ENCODE measurements around the gene IRF2.

Gene IRF2

DNA sequence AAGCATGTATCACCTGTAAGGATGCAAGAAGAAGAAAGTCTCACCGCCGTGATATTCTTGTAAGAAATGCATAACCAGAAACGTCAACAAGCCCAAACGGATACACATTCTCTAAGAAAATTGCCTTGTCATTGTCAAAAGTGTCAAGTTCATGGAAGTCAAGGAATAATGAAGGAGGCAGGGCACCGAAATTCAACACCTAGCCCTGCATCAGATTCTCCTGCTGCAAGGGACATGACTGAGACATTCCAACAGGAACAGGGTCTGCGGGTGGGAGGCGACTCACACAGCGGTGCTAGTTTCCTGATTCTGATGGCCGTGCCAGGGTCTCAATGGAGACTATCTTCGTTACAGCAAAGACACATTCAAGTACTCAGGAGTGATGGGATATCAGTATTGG lies 26.7 kb downstream of the IRF2 start:
- H3K27me3 ChIP-seq (ENCODE audit: insufficient read depth, low read length): no peaks in the 10 kb centered on the region
- no peaks in the 10 kb centered on the region for H3K36me3 ChIP-seq (ENCODE audit: insufficient read depth, low read depth, low read length)
- H3K9ac ChIP-seq (ENCODE audit: low read depth, low read length): no peak overlapping the region; the same call in 1 of the 2 replicates
- no peak overlapping the region for H3K27ac ChIP-seq (ENCODE audit: low read length)
- peaks cover 31% of the 10 kb centered on the region for H3K4me1 ChIP-seq (ENCODE audit: insufficient read depth, low read length)
- no peak overlapping the region for H3K4me3 ChIP-seq (ENCODE audit: low read length)
- no peaks in the 10 kb centered on the region for H3K9me3 ChIP-seq (ENCODE audit: insufficient read depth, low read depth, low read length)

DNA sequence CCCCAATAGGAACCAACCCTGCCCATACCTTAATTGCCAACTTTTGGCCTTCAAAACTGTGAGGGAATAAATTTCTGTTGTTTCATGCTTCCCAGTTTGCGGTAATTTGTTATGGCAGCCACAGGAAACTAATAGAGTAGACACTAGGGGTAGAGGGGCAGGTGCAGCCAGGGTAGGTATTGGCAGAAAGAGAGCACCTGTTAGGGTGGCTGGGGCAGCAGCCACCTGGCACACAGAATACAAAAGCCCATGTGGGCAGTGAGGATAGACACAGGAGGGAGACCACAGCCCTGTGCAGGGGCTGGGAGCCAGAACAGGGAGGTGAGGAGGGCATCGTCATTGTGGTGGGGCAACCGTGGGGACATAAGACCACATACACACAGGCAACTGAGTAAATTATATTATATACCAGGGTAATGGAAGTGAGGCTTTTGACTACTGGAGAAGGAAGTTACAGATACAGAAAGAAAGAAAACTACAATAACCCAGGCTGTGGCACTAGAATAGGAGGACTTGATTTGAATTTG lies 28.2 kb downstream of the IRF2 start:
- Histone ChIP-seq H3K36me3 (ENCODE audit: insufficient read depth, low read depth, low read length) (no peaks in the 10 kb centered on the region), H3K4me1 (ENCODE audit: insufficient read depth, low read length) (peaks cover 41% of the 10 kb centered on the region), H3K9ac (ENCODE audit: low read depth, low read length) (no peak overlapping the region), H3K4me3 (ENCODE audit: low read length) (no peak overlapping the region), H3K27me3 (ENCODE audit: insufficient read depth, low read length) (no peaks in the 10 kb centered on the region), H3K27ac (ENCODE audit: low read length) (no peak overlapping the region), H3K9me3 (ENCODE audit: insufficient read depth, low read depth, low read length) (no peaks in the 10 kb centered on the region)

DNA sequence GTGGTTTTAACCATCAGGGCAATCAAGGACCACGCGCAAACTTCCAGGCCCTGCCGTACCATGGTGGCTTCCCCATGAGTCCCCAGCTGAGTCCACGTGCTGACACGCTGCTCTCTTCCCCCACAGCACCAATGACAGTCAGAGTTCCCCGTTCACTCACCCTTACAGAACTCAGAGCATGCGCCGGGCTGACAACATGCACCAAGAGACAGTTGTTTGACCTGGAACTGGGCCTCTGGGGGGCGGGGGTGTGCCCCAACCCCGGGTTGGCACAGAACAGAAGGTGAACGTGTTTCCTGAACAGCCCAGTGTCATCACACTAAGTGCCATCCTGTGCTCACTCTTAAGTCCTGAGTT lies 29.4 kb downstream of the IRF2 start:
- no peak overlapping the region for H3K9ac ChIP-seq (ENCODE audit: low read depth, low read length)
- H3K27ac ChIP-seq (ENCODE audit: low read length): no peak overlapping the region
- H3K36me3 ChIP-seq (ENCODE audit: insufficient read depth, low read depth, low read length): no peaks in the 10 kb centered on the region
- H3K27me3 ChIP-seq (ENCODE audit: insufficient read depth, low read length): no peaks in the 10 kb centered on the region
- peaks cover 40% of the 10 kb centered on the region for H3K4me1 ChIP-seq (ENCODE audit: insufficient read depth, low read length)
- H3K4me3 ChIP-seq (ENCODE audit: low read length): no peak overlapping the region
- H3K9me3 ChIP-seq (ENCODE audit: insufficient read depth, low read depth, low read length): no peaks in the 10 kb centered on the region

DNA sequence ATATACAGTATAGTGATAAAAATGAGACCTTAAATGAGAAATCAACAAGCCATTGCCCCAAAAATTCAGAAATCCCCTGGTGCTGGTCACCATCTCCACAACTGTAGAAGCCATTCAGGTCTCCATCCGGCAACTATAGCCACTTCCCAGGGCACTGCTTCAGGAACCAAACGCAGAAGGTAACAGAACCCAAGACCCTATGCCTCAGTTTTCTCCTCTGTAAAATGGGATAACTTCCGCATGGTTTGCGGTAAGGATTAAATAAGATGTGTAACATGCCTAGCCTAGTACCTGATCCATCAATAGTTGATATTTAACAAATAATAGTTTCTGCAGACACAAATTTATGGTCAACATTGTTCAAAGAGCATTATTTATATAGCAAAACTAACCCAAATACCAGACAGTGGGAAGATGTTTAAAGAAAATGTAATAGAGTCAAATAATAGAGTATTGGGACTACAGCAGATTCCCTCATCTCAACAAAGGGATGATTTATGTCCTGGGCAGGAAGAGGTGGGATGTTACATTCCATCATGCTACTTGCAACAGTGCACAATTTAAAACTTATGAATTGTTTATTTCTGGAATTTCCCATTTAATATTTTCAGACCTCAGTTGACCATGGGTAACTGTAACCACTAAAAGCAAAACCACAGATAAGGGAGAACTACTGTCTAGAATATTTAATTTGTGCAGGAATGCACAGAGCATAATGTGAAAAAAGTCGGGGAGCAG lies 30.0 kb downstream of the IRF2 start:
- no peaks in the 10 kb centered on the region for H3K27me3 ChIP-seq (ENCODE audit: insufficient read depth, low read length)
- H3K9ac ChIP-seq (ENCODE audit: low read depth, low read length): no peak overlapping the region
- H3K27ac ChIP-seq (ENCODE audit: low read length): no peak overlapping the region
- no peaks in the 10 kb centered on the region for H3K36me3 ChIP-seq (ENCODE audit: insufficient read depth, low read depth, low read length)
- no peak overlapping the region for H3K4me3 ChIP-seq (ENCODE audit: low read length)
- no peaks in the 10 kb centered on the region for H3K9me3 ChIP-seq (ENCODE audit: insufficient read depth, low read depth, low read length)
- peaks cover 38% of the 10 kb centered on the region for H3K4me1 ChIP-seq (ENCODE audit: insufficient read depth, low read length)

DNA sequence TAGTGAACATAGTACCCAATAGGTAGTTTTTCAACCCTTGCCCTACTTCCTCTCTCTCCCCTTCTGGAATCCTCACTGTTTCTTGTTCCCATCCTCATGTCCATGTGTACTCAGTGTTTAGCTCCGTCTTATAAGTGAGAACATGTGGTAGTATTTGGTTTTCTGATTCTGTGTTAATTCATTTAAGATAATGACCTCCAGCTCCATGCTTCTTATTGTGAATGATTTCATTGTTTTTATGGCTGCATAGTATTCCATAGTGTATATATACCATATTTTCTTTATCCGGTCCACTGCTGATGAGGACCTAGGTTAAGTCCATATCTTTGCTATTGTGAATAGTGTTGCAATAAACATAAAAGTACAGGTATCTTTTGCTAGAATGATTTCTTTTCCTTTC lies 31.0 kb downstream of the IRF2 start:
- Histone ChIP-seq H3K4me1 (ENCODE audit: insufficient read depth, low read length) (peaks cover 28% of the 10 kb centered on the region), H3K36me3 (ENCODE audit: insufficient read depth, low read depth, low read length) (no peaks in the 10 kb centered on the region), H3K27me3 (ENCODE audit: insufficient read depth, low read length) (no peaks in the 10 kb centered on the region), H3K4me3 (ENCODE audit: low read length) (no peak overlapping the region), H3K27ac (ENCODE audit: low read length) (no peak overlapping the region), H3K9ac (ENCODE audit: low read depth, low read length) (no peak overlapping the region), H3K9me3 (ENCODE audit: insufficient read depth, low read depth, low read length) (no peaks in the 10 kb centered on the region)

- H3K9me3 ChIP-seq (ENCODE audit: insufficient read depth, low read depth, low read length): no peaks in the 10 kb centered on the region
- H3K4me1 ChIP-seq (ENCODE audit: insufficient read depth, low read length): peaks cover 23% of the 10 kb centered on the region
- peak overlapping the region; percentile 53; the same call in 1 of the 2 replicates for H3K9ac ChIP-seq (ENCODE audit: low read depth, low read length)
- no peaks in the 10 kb centered on the region for H3K36me3 ChIP-seq (ENCODE audit: insufficient read depth, low read depth, low read length)
- peak overlapping the region; percentile 27; the same call in 1 of the 2 replicates for H3K4me3 ChIP-seq (ENCODE audit: low read length)
- H3K27me3 ChIP-seq (ENCODE audit: insufficient read depth, low read length): no peaks in the 10 kb centered on the region
- peak overlapping the region; percentile 79 for H3K27ac ChIP-seq (ENCODE audit: low read length)
These were observed 32.1 kb downstream of the IRF2 start for GRCh38 chr4:184442314-184442635.

DNA sequence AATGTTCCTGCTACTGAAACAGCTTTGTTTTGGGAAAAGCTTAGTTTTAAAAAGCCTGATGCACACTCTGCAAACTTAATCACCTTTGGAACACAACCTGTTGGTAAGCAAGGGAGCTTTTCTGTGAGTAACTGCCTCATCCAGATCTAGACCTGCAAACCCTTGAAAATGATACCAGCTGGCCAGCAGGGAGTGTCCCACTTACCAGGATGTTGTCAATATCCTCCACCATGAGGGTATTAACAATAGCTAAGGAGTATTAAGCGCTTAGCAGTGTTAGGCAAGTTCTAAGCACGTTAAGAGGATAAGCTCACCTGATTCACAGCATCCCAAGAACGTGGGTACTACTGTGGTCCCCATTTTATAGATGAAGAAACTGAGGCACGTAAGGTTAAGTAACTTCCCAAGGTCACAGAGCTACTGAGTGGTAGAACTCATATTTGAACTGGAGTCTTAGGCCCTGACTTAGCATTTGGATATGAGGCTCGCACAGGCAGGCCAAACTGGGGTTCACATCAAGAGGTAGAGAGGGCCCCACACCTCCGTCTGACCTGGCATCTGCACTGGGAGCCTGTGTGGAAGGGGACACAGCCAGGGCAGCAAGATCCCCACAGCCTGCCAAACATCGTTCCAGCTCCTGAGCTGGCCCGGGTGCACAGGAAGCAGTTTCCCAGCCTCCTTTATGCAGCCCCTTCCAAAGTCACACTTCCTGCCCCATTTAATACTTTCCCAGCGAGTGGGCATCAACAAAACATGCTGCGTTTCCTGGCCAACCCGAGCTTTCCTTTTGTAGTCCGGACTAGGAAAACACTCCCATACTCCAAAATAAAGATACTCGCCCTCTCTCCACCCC lies 32.7 kb downstream of the IRF2 start:
- Histone ChIP-seq H3K27me3 (ENCODE audit: insufficient read depth, low read length) (no peaks in the 10 kb centered on the region), H3K27ac (ENCODE audit: low read length) (peak overlapping the region; percentile 79), H3K9me3 (ENCODE audit: insufficient read depth, low read depth, low read length) (no peaks in the 10 kb centered on the region), H3K4me1 (ENCODE audit: insufficient read depth, low read length) (peaks cover 21% of the 10 kb centered on the region), H3K4me3 (ENCODE audit: low read length) (peak overlapping the region; percentile 27; the same call in 1 of the 2 replicates), H3K9ac (ENCODE audit: low read depth, low read length) (peak overlapping the region; percentile 53; the same call in 1 of the 2 replicates), H3K36me3 (ENCODE audit: insufficient read depth, low read depth, low read length) (no peaks in the 10 kb centered on the region)

GRCh38 chr4:184440595-184441358 lies 33.6 kb downstream of the IRF2 start:
- Histone ChIP-seq H3K4me3 (ENCODE audit: low read length) (no peak overlapping the region), H3K36me3 (ENCODE audit: insufficient read depth, low read depth, low read length) (no peaks in the 10 kb centered on the region), H3K9me3 (ENCODE audit: insufficient read depth, low read depth, low read length) (no peaks in the 10 kb centered on the region), H3K9ac (ENCODE audit: low read depth, low read length) (no peak overlapping the region), H3K27me3 (ENCODE audit: insufficient read depth, low read length) (no peaks in the 10 kb centered on the region), H3K4me1 (ENCODE audit: insufficient read depth, low read length) (peaks cover 21% of the 10 kb centered on the region), H3K27ac (ENCODE audit: low read length) (peak overlapping the region; percentile 79)

DNA sequence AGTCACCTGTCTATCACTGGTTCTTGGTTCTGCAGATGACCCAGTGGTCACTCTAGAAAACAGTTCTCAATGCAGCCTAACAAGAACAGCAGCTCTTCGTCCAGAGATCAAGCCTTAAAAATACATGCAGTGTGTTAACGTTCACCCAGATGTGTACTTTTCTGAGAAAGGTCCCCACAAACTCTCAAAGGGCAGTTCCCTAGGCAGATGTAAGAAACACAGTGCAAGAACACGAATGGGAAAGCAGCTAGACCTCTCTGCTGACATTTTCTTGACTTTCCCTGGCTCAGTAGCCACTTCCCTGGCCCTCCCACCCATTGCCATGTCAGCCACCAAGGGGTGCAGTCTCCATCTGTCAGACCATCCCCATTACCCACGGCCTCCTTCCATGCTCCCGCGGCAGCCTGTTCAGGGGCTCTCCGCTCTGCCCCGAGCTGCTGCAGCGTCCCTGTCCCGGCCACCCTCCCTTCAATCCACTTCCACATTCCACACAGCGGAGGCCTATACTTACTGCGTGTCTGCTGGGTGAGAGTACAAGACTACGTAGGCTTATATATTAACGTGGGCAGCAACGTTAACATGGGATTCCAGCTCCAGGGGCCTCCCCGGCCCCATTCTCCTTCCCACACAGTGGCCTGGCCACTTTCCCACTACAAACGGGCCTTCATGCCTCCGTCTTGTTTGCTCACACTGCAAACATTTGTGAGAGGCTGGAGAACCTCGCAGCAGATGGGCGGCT lies 34.3 kb downstream of the IRF2 start:
- Histone ChIP-seq H3K36me3 (ENCODE audit: insufficient read depth, low read depth, low read length) (no peaks in the 10 kb centered on the region), H3K27ac (ENCODE audit: low read length) (no peak overlapping the region), H3K9ac (ENCODE audit: low read depth, low read length) (no peak overlapping the region), H3K4me1 (ENCODE audit: insufficient read depth, low read length) (peaks cover 25% of the 10 kb centered on the region), H3K27me3 (ENCODE audit: insufficient read depth, low read length) (no peaks in the 10 kb centered on the region), H3K9me3 (ENCODE audit: insufficient read depth, low read depth, low read length) (no peaks in the 10 kb centered on the region), H3K4me3 (ENCODE audit: low read length) (no peak overlapping the region)

DNA sequence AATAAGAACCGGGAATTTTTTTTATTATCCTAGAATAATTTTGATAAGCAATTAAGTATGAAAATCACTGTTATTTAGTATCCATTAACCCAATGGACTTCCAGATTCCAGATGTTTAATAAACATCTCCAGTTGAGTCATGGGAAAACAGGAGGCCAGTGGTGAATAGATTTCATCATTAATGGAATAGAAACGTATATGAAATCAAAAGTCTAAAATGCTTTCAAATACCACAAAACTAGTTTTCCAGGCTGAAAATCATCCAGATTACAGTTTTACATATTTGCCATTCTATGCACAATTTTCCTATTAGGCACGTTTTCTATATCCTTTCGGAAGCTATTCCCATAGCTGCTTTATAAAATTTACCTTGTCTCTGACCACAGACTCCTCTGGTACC lies 35.0 kb downstream of the IRF2 start:
- no peak overlapping the region for H3K27ac ChIP-seq (ENCODE audit: low read length)
- peaks cover 26% of the 10 kb centered on the region for H3K4me1 ChIP-seq (ENCODE audit: insufficient read depth, low read length)
- no peaks in the 10 kb centered on the region for H3K36me3 ChIP-seq (ENCODE audit: insufficient read depth, low read depth, low read length)
- H3K9ac ChIP-seq (ENCODE audit: low read depth, low read length): no peak overlapping the region
- no peaks in the 10 kb centered on the region for H3K9me3 ChIP-seq (ENCODE audit: insufficient read depth, low read depth, low read length)
- no peaks in the 10 kb centered on the region for H3K27me3 ChIP-seq (ENCODE audit: insufficient read depth, low read length)
- no peak overlapping the region for H3K4me3 ChIP-seq (ENCODE audit: low read length)

GRCh38 chr4:184438375-184438774 lies 36.0 kb downstream of the IRF2 start:
- Histone ChIP-seq H3K27ac (ENCODE audit: low read length) (no peak overlapping the region), H3K9ac (ENCODE audit: low read depth, low read length) (no peak overlapping the region), H3K4me3 (ENCODE audit: low read length) (no peak overlapping the region), H3K36me3 (ENCODE audit: insufficient read depth, low read depth, low read length) (no peaks in the 10 kb centered on the region), H3K4me1 (ENCODE audit: insufficient read depth, low read length) (peaks cover 26% of the 10 kb centered on the region), H3K9me3 (ENCODE audit: insufficient read depth, low read depth, low read length) (no peaks in the 10 kb centered on the region), H3K27me3 (ENCODE audit: insufficient read depth, low read length) (no peaks in the 10 kb centered on the region)
